ENCODE measurements around the gene WASL. TPM values are rescaled to one million over a fixed set of nuclear protein-coding genes. Genes with fewer than 3 reads are reported as not detected.

Gene WASL
- total RNA-seq, 1 experiment from 2014 or later = 39.3 TPM

- Histone ChIP-seq H3K14ac (ENCODE audit: insufficient read depth, low read length) (no peak overlapping the region), H3K56ac (ENCODE audit: insufficient read length, low read depth, low read length) (no peak overlapping the region), H3K79me2 (ENCODE audit: insufficient read depth, low read length) (no peaks in the 10 kb centered on the region), H3K27me3 (ENCODE audit: insufficient read depth, low read length) (no peaks in the 10 kb centered on the region), H3K4ac (ENCODE audit: low read depth, low read length) (no peak overlapping the region), H2BK12ac (ENCODE audit: insufficient read length, low read depth, low read length) (no peak overlapping the region), H3K4me2 (ENCODE audit: insufficient read depth, insufficient read length, low read length) (no peak overlapping the region), H3K9ac (ENCODE audit: extremely low read depth, insufficient read length, low read length) (no peak overlapping the region), H2AFZ (ENCODE audit: low read length) (no peak overlapping the region), H4K5ac (ENCODE audit: insufficient read length, low read depth, low read length) (no peak overlapping the region), H3K23ac (ENCODE audit: insufficient read length, low read depth, low read length) (no peak overlapping the region), H2BK120ac (ENCODE audit: low read depth, low read length, poor library complexity, severe bottlenecking) (no peak overlapping the region), H2BK20ac (ENCODE audit: low read depth, low read length, poor library complexity, severe bottlenecking) (no peak overlapping the region), H3T11ph (ENCODE audit: low read length) (no peak overlapping the region), H4K20me1 (ENCODE audit: control insufficient read depth, insufficient read depth, insufficient read length) (no peaks in the 10 kb centered on the region), H3K23me2 (ENCODE audit: insufficient read length, low read depth, low read length, poor library complexity, severe bottlenecking) (no peaks in the 10 kb centered on the region), H4K8ac (replicated peaks; ENCODE audit: insufficient read length, low read depth, low read length) (no peak overlapping the region), H3K9me3 (ENCODE audit: control insufficient read depth, low read depth, low read length) (no peaks in the 10 kb centered on the region), H3K79me1 (ENCODE audit: insufficient read depth, low read depth, low read length, poor library complexity, severe bottlenecking) (no peaks in the 10 kb centered on the region), H3K4me1 (ENCODE audit: insufficient read depth, low read length) (peaks cover 5% of the 10 kb centered on the region; the same call in 1 of the 2 replicates), H2AK5ac (ENCODE audit: insufficient read length, low read length) (no peak overlapping the region), H4K91ac (ENCODE audit: insufficient read length, low read depth, low read length) (no peak overlapping the region), H2BK15ac (ENCODE audit: low read depth, low read length) (no peak overlapping the region), H3K27ac (ENCODE audit: insufficient read length, low read depth, low read length) (no peak overlapping the region), H2BK5ac (ENCODE audit: insufficient read length, low read length) (no peak overlapping the region), H3K18ac (ENCODE audit: insufficient read length, low read depth, low read length) (no peak overlapping the region)
- Mint-ChIP-seq H3K27ac (no peak overlapping the region; a peak in 1 of 7 replicates), H3K4me3 (no peak overlapping the region), H3K27me3 (ENCODE audit: low read depth) (no peaks in the 10 kb centered on the region), H3K36me3 (ENCODE audit: insufficient read depth in 1 of 3, low read depth in 3 of 3) (no peaks in the 10 kb centered on the region; a peak in 1 of 7 replicates), H3K9me3 (no peaks in the 10 kb centered on the region; a peak in 2 of 5 replicates), H3K4me1 (peaks cover 37 to 40% of the 10 kb centered on the region in 2 experiments)
- no CpG with 5 or more reads among the region's 5 CpGs for WGBS (ENCODE audit: extremely low coverage, insufficient read length, low lambda C conversion rate)
- no peak for TF ChIP-seq CTCF (conservative IDR thresholded peaks at IDR 0.05)
- no peak for DNase-seq
Observed at GRCh38 chr7:123641901-123642300, 106.9 kb downstream of the WASL start.
